Liver (tissue), 9 donors: ENCODE results near the gene DOC2B. TPM values are rescaled to one million over a fixed set of nuclear protein-coding genes. Genes with fewer than 3 reads are reported as not detected.
"Not testable (repeated sequence)": the region's sequence is repeated elsewhere in the genome, so short reads cannot be mapped to it uniquely, and the experiment has no call there.

Experiments
- DNase-seq: peaks from one replicate; pipeline ENCODE4 v3.0.0-alpha.2; 2017; ENCODE audit warnings: low spot score
- H3K27ac ChIP-seq, 2 donors: one replicate each; pipeline ENCODE4 v1.7.0; 2013; ENCODE audit warnings: inconsistent platforms in 2 of 2, low read length in 2 of 2, control low read depth in 1 of 2, low read depth in 1 of 2, mild to moderate bottlenecking in 1 of 2
- H3K27me3 ChIP-seq, 4 donors: one replicate each; pipeline versions ENCODE4 v1.6.1 to v1.7.0; 2013; ENCODE audit warnings: low read length in 3 of 4, inconsistent platforms in 1 of 4, mild to moderate bottlenecking in 1 of 4, moderate library complexity in 1 of 4; ENCODE audit not compliant: control insufficient read depth in 4 of 4, insufficient read depth in 4 of 4
- H3K36me3 ChIP-seq, 4 donors: one replicate each; pipeline versions ENCODE4 v1.6.1 to v1.7.0; 2013; ENCODE audit warnings: low read length in 3 of 4, mild to moderate bottlenecking in 3 of 4, low read depth in 1 of 4, moderate library complexity in 1 of 4; ENCODE audit not compliant: control insufficient read depth in 4 of 4, insufficient read depth in 3 of 4
- H3K4me1 ChIP-seq, 4 donors: one replicate each; pipeline versions ENCODE4 v1.6.1 to v1.7.0; 2013; ENCODE audit warnings: low read length in 3 of 4, mild to moderate bottlenecking in 3 of 4, moderate library complexity in 1 of 4; ENCODE audit not compliant: control insufficient read depth in 4 of 4, insufficient read depth in 4 of 4
- H3K4me3 ChIP-seq, 3 donors: one replicate each; pipeline versions ENCODE4 v1.6.1 to v1.7.0; 2013; ENCODE audit warnings: low read length in 3 of 3, control low read depth in 1 of 3, low read depth in 1 of 3, mild to moderate bottlenecking in 1 of 3
- H3K9ac ChIP-seq, 2 donors: one replicate each; pipeline ENCODE4 v1.7.0; 2013; ENCODE audit warnings: low read length in 2 of 2, mild to moderate bottlenecking in 2 of 2, moderate library complexity in 2 of 2, control low read depth in 1 of 2, low read depth in 1 of 2
- H3K9me3 ChIP-seq, 4 donors: one replicate each; pipeline versions ENCODE4 v1.6.1 to v1.7.0; 2013; ENCODE audit warnings: low read length in 3 of 4; ENCODE audit not compliant: control insufficient read depth in 4 of 4
- ATF3 ChIP-seq: IDR thresholded peaks from 2 replicates; pipeline ENCODE4 v1.6.1; 2016; ENCODE audit warnings: antibody characterized with exemption
- CTCF ChIP-seq: fragments of 150-350 bp; IDR thresholded peaks from 2 replicates; pipeline ENCODE4 v1.5.1; 2017; ENCODE audit warnings: improper control_type of control experiment, low read depth, low read length; ENCODE audit not compliant: missing input control
- FOXA1 ChIP-seq: IDR thresholded peaks from 2 replicates; pipeline ENCODE4 v1.6.1; 2016; ENCODE audit warnings: antibody characterized with exemption
- FOXA2 ChIP-seq: IDR thresholded peaks from 2 replicates; pipeline ENCODE4 v1.6.1; 2016; ENCODE audit warnings: antibody characterized with exemption
- JUND ChIP-seq, 2 donors: IDR thresholded peaks; 2 replicates each; pipeline ENCODE4 v1.6.1; 2016; ENCODE audit warnings: antibody characterized with exemption in 2 of 2
- MAX ChIP-seq: IDR thresholded peaks from 2 replicates; pipeline ENCODE4 v1.6.1; 2016; ENCODE audit warnings: antibody characterized with exemption
- RAD21 ChIP-seq, 2 donors: IDR thresholded peaks; 2 replicates each; pipeline ENCODE4 v1.6.1; 2016; ENCODE audit warnings: antibody characterized with exemption in 2 of 2, mild to moderate bottlenecking in 2 of 2
- REST ChIP-seq: IDR thresholded peaks from 2 replicates; pipeline ENCODE4 v1.6.1; 2016; ENCODE audit warnings: antibody characterized with exemption, mild to moderate bottlenecking
- RXRA ChIP-seq, 2 donors: IDR thresholded peaks; 2 replicates each; pipeline ENCODE4 v1.6.1; 2017 to 2018; ENCODE audit warnings: antibody characterized with exemption in 2 of 2, mild to moderate bottlenecking in 1 of 2
- SP1 ChIP-seq: IDR thresholded peaks from 2 replicates; pipeline ENCODE4 v1.6.1; 2018; ENCODE audit warnings: antibody characterized with exemption, mild to moderate bottlenecking
- TAF1 ChIP-seq: conservative IDR thresholded peaks from 2 replicates; pipeline ENCODE4 v1.6.1; 2016; ENCODE audit warnings: antibody characterized with exemption, mild to moderate bottlenecking
- YY1 ChIP-seq: IDR thresholded peaks from 2 replicates; pipeline ENCODE4 v1.6.1; 2016; ENCODE audit warnings: antibody characterized with exemption, mild to moderate bottlenecking
- ZBTB33 ChIP-seq: IDR thresholded peaks from 2 replicates; pipeline ENCODE4 v1.6.1; 2016; ENCODE audit warnings: antibody characterized with exemption
- WGBS: extraction: QIAGEN DNeasy Blood & Tissue Kit; methylation state at CpG from one replicate; pipeline ENCODE4 v1.1.7; 2013; 5-methylcytosine and 5-hydroxymethylcytosine counted together
- polyA plus RNA-seq, 2 donors: library from polyadenylated mRNA; stranded (reverse) in 1 of 2; unstranded in 1 of 2; fragments of 200-250 nt in 1 of 2; fragments of >200 nt in 1 of 2; fragmentation: Nextera tagmentation in 1 of 2; extraction: Ambion mirVana in 1 of 2; gene quantifications; one replicate each; pipeline versions ENCODE4 v1.2.1 to v1.2.3, GENCODE V29; 2013 to 2015
- total RNA-seq, 2 donors: library from RNA; depleted of rRNA; stranded (reverse); fragments of >200 nt; gene quantifications; one replicate each; pipeline ENCODE4 v1.2.3, GENCODE V29; 2014
- donor health status: healthy.
- donor health status: healthy.
- donor health status: healthy.
- donor health status: healthy.
- donor health status: healthy.

The DOC2B gene
- total and polyA plus RNA-seq, 4 donors, result 0.08 to 1.0 (median 0.61) TPM

GRCh38 chr17:216625-217024 is 35.2 kb upstream of the DOC2B start:
- Histone ChIP-seq H3K9ac (no peak overlapping the region), H3K4me3 (no peak overlapping the region), H3K27me3 (no peaks in the 10 kb centered on the region), H3K4me1 (peaks cover 0 to 3% (median 0%) of the 10 kb centered on the region in 4 donors), H3K36me3 (peaks cover 0 to 8% (median 5%) of the 10 kb centered on the region in 4 donors), H3K9me3 (no peaks in the 10 kb centered on the region), H3K27ac (no peak overlapping the region)
- no peak for DNase-seq
- TF ChIP-seq FOXA1 (no peak), RAD21 (IDR thresholded peaks at IDR 0.05) (no peak), REST (no peak), ATF3 (no peak), RXRA (IDR thresholded peaks at IDR 0.05) (no peak), MAX (no peak)
- WGBS, result 90% methylated on average over 2 of the region's 2 CpGs

- WGBS, result 39% methylated on average over 26 of the region's 29 CpGs
Measured at GRCh38 chr17:215563-216478, 34.4 kb upstream of the DOC2B start.

GRCh38 chr17:214881-215331 is 33.5 kb upstream of the DOC2B start:
- H3K27ac ChIP-seq, result no peak overlapping the region
- H3K4me3 ChIP-seq, result no peak overlapping the region
- H3K36me3 ChIP-seq, result peaks cover 0 to 11% (median 5%) of the 10 kb centered on the region in 4 donors
- DNase-seq, result no peak
- peaks cover 0 to 3% (median 0%) of the 10 kb centered on the region in 4 donors for H3K4me1 ChIP-seq
- 90% methylated on average over 10 of the region's 10 CpGs for WGBS
- TF ChIP-seq RAD21 (IDR thresholded peaks at IDR 0.05) (no peak), ZBTB33 (no peak), JUND (IDR thresholded peaks at IDR 0.05) (no peak), TAF1 (no peak), ATF3 (no peak), FOXA2 (no peak), MAX (no peak), RXRA (IDR thresholded peaks at IDR 0.05) (no peak), CTCF (no peak), SP1 (no peak), FOXA1 (no peak)
- no peaks in the 10 kb centered on the region for H3K27me3 ChIP-seq
- no peak overlapping the region for H3K9ac ChIP-seq
- no peaks in the 10 kb centered on the region for H3K9me3 ChIP-seq

More at GRCh38 chr17:215563-216478, 34.4 kb upstream of the DOC2B start:
- peak overlapping the region in 1 of 3 donors; percentile 34 for H3K4me3 ChIP-seq
- H3K27ac ChIP-seq, H3K36me3 ChIP-seq, H3K27me3 ChIP-seq, H3K9ac ChIP-seq, H3K4me1 ChIP-seq, DNase-seq, H3K9me3 ChIP-seq: not testable (repeated sequence)
- TF ChIP-seq YY1 (peak; percentile 86), RXRA (IDR thresholded peaks at IDR 0.05) (peak in 1 of 2 donors; percentile 42)
